SK-N-SH treated with all-trans-retinoic acid at 6 μM for 48 hours (cell line): Measurements from ENCODE around the gene LRRC39.
"Not testable (repeated sequence)": the region's sequence is repeated elsewhere in the genome, so short reads cannot be mapped to it uniquely, and the experiment has no call there.

ENCODE experiments used
- ARNTL ChIP-seq: fragments of 450-650 bp; formaldehyde crosslinking; IDR thresholded peaks from 2 replicates; pipeline ENCODE4 v1.5.0; 2020; ENCODE audit warnings: low read depth, mild to moderate bottlenecking, moderate library complexity, borderline replicate concordance
- BACH2 ChIP-seq: fragments of 250-450 bp; sonication (Bioruptor Pico); IDR thresholded peaks from 2 replicates; pipeline ENCODE4 v1.9.0; 2021; ENCODE audit warnings: mild to moderate bottlenecking, borderline replicate concordance
- CSDC2 ChIP-seq: fragments of 250-450 bp; sonication (Bioruptor Pico); IDR thresholded peaks from 2 replicates; pipeline ENCODE4 v1.5.0; 2020; ENCODE audit warnings: mild to moderate bottlenecking, moderate library complexity
- ESRRG ChIP-seq: fragments of 250-450 bp; sonication (Bioruptor Pico); IDR thresholded peaks from 2 replicates; pipeline ENCODE4 v1.6.1; 2021; ENCODE audit warnings: mild to moderate bottlenecking
- PATZ1 ChIP-seq: fragments of 250-450 bp; sonication (Bioruptor Pico); IDR thresholded peaks from 2 replicates; pipeline ENCODE4 v1.8.0; 2020; ENCODE audit warnings: mild to moderate bottlenecking, moderate library complexity, borderline replicate concordance
- RARB ChIP-seq: fragments of 250-450 bp; sonication (Bioruptor Pico); IDR thresholded peaks from 2 replicates; pipeline ENCODE4 v1.8.0; 2021; ENCODE audit warnings: mild to moderate bottlenecking, moderate library complexity
- ZFP30 ChIP-seq: fragments of 450-650 bp; formaldehyde crosslinking; IDR thresholded peaks from 2 replicates; pipeline ENCODE4 v1.5.0; 2022; ENCODE audit warnings: mild to moderate bottlenecking, moderate library complexity

DNA sequence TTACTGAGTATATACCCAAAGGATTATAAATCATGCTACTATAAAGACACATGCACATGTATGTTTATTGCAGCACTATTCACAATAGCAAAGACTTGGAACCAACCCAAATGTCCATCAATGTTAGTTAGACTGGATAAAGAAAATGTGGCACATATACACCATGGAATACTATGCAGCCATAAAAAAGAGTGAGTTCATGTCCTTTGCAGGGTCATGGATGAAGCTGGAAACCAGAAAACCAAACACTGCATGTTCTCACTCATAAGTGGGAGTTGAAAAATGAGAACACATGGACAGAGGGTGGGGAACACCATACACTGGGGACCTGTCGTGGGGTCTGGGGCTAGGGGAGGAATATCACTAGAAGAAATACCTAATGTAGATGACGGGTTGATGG, 27.5 kb upstream of the LRRC39 start:
- not testable (repeated sequence) for TF ChIP-seq BACH2 (CRISPR knock-in tag); ZFP30 (CRISPR knock-in tag); ESRRG; PATZ1 (CRISPR knock-in tag); CSDC2 (CRISPR knock-in tag); RARB; ARNTL (CRISPR knock-in tag)
